ENCODE measurements around the gene QSOX1.
A peak's percentile ranks its signal among the peaks of the same experiment; 100 is the strongest.

Gene QSOX1

GRCh38 chr1:180135535-180135934 is 19.1 kb upstream of the QSOX1 start:
- no peaks in the 10 kb centered on the region for H3K9me3 Mint-ChIP-seq
- no peaks in the 10 kb centered on the region for H3K27me3 Mint-ChIP-seq
- no peak overlapping the region for H3K4me3 Mint-ChIP-seq
- no peak overlapping the region for H3K27ac Mint-ChIP-seq
- H3K4me1 Mint-ChIP-seq (ENCODE audit: low read depth): peaks cover 36% of the 10 kb centered on the region
- intact Hi-C loops (cut with micrococcal nuclease): no loop called here
- H3K36me3 Mint-ChIP-seq (ENCODE audit: low read depth): no peaks in the 10 kb centered on the region

GRCh38 chr1:180136331-180136967 is 18.2 kb upstream of the QSOX1 start:
- Mint-ChIP-seq H3K27ac (no peak overlapping the region), H3K36me3 (ENCODE audit: low read depth) (no peaks in the 10 kb centered on the region), H3K27me3 (no peaks in the 10 kb centered on the region), H3K4me3 (no peak overlapping the region), H3K4me1 (ENCODE audit: low read depth) (peaks cover 26% of the 10 kb centered on the region), H3K9me3 (no peaks in the 10 kb centered on the region)
- intact Hi-C loops (cut with micrococcal nuclease): no loop called here

- peaks cover 21% of the 10 kb centered on the region for H3K4me1 Mint-ChIP-seq (ENCODE audit: low read depth)
- intact Hi-C loops (cut with micrococcal nuclease): no loop called here
- no peak overlapping the region for H3K4me3 Mint-ChIP-seq
- no peak overlapping the region for H3K27ac Mint-ChIP-seq
- H3K9me3 Mint-ChIP-seq: no peaks in the 10 kb centered on the region
- H3K27me3 Mint-ChIP-seq: no peaks in the 10 kb centered on the region
- H3K36me3 Mint-ChIP-seq (ENCODE audit: low read depth): no peaks in the 10 kb centered on the region
Measured at GRCh38 chr1:180136968-180137356, 17.7 kb upstream of the QSOX1 start.

GRCh38 chr1:180137776-180138175 is 16.9 kb upstream of the QSOX1 start:
- no peaks in the 10 kb centered on the region for H3K36me3 Mint-ChIP-seq (ENCODE audit: low read depth)
- H3K27me3 Mint-ChIP-seq: peaks cover under 1% of the 10 kb centered on the region
- H3K4me1 Mint-ChIP-seq (ENCODE audit: low read depth): peaks cover 13% of the 10 kb centered on the region
- no peak overlapping the region for H3K4me3 Mint-ChIP-seq
- intact Hi-C loops (cut with micrococcal nuclease): no loop called here
- H3K9me3 Mint-ChIP-seq: no peaks in the 10 kb centered on the region
- H3K27ac Mint-ChIP-seq: no peak overlapping the region

GRCh38 chr1:180141381-180141934 is 13.2 kb upstream of the QSOX1 start:
- Mint-ChIP-seq H3K27me3 (peaks cover 1% of the 10 kb centered on the region), H3K27ac (no peak overlapping the region), H3K36me3 (ENCODE audit: low read depth) (no peaks in the 10 kb centered on the region), H3K9me3 (no peaks in the 10 kb centered on the region), H3K4me1 (ENCODE audit: low read depth) (peaks cover 10% of the 10 kb centered on the region), H3K4me3 (no peak overlapping the region)
- intact Hi-C loops (cut with micrococcal nuclease): no loop called here

DNA sequence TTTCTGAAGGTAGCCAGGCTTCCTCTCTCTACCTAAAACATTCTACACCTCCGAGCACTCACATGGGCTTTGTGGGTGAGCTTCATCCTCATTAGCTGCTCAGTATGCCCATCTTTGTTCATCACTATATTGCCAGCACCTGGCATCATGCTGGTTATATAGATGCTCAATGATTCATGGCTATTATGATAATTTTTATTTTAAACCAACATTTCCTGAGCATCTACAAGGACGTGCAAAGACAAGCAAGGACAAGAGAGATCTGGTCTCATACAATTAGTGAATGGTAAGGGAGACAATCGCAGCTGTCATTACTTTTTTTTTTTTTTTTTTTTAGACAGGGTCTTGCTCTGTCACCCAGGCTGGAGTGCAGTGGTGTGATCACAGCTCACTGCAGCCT is 11.3 kb upstream of the QSOX1 start:
- Mint-ChIP-seq H3K27me3 (peaks cover 1% of the 10 kb centered on the region), H3K9me3 (no peaks in the 10 kb centered on the region), H3K4me3 (no peak overlapping the region), H3K36me3 (ENCODE audit: low read depth) (no peaks in the 10 kb centered on the region), H3K27ac (no peak overlapping the region), H3K4me1 (ENCODE audit: low read depth) (peaks cover 9% of the 10 kb centered on the region)
- intact Hi-C loops (cut with micrococcal nuclease): no loop called here

DNA sequence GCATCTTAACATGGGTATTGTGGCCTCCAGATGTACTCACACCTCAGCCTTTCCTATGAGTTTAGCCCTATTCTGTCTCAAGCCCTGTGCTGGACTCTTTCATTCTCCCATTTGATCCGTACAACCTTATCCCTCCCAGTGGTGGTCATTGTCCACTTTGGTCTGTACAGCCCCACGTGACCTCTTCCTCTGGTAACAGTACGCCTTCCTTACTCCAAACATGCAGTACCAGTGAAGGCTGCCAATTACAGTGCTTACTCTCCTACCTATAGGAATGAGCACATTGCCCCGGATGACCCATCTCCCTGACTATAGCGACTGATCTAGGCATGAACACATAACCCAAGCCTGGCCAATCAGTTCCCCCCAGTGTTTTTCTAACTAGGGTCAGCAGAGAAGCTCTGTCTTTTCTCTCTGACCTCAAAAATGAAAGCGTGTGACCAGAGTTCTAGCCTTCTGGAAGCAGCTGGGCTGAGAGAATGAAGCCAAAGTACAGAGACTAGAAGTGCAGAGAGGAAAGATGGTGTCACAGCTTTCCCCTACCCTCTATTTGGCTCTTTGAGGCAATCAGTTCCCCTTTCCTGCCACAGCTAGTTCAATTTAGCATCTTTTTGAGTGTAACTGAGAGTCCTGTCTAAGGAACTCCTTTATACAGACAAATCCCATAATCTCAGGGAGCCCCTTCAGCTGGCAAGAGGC is 9.9 kb upstream of the QSOX1 start:
- intact Hi-C loops (cut with micrococcal nuclease): no loop called here
- Mint-ChIP-seq H3K9me3 (no peaks in the 10 kb centered on the region), H3K4me3 (no peak overlapping the region), H3K27me3 (peaks cover 1% of the 10 kb centered on the region), H3K36me3 (ENCODE audit: low read depth) (no peaks in the 10 kb centered on the region), H3K27ac (peak overlapping the region; percentile 15), H3K4me1 (ENCODE audit: low read depth) (peaks cover 9% of the 10 kb centered on the region)

GRCh38 chr1:180145446-180145845 is 9.2 kb upstream of the QSOX1 start:
- Mint-ChIP-seq H3K4me1 (ENCODE audit: low read depth) (peaks cover 9% of the 10 kb centered on the region), H3K27ac (peak overlapping the region; percentile 15), H3K36me3 (ENCODE audit: low read depth) (no peaks in the 10 kb centered on the region), H3K4me3 (no peak overlapping the region), H3K9me3 (no peaks in the 10 kb centered on the region), H3K27me3 (peaks cover 1% of the 10 kb centered on the region)
- intact Hi-C loops (cut with micrococcal nuclease): no loop called here

DNA sequence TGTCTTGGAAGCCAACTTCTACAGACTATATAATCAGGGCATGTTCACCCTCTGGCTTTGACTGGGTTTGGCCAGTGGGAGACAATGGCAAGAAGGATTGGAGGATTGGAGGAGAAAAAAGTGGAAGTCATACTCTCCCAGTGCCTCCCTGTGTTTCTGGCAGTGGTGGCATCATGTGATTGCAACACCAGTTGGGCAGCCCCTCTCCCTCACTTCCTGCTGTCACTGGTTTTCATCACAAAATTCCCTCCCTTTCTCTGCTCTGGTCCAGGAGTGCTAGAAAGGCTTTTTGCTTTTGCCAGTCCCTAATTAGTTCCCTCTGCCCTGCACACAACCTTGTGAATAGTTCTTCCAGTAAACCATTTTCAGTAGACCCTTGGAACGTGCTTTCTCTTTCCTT is 3.7 kb upstream of the QSOX1 start:
- peaks cover 24% of the 10 kb centered on the region for H3K4me1 Mint-ChIP-seq (ENCODE audit: low read depth)
- H3K27me3 Mint-ChIP-seq: no peaks in the 10 kb centered on the region
- no peak overlapping the region for H3K4me3 Mint-ChIP-seq
- H3K27ac Mint-ChIP-seq: peak overlapping the region; percentile 71
- H3K9me3 Mint-ChIP-seq: no peaks in the 10 kb centered on the region
- intact Hi-C loops (cut with micrococcal nuclease): loop anchor here (10.0 kb wide), 1 partner anchor 266 kb away; the partner anchor contains the start of gene TOR1AIP1
- H3K36me3 Mint-ChIP-seq (ENCODE audit: low read depth): peaks cover 19% of the 10 kb centered on the region

GRCh38 chr1:180151508-180151907 is 3.2 kb upstream of the QSOX1 start:
- Mint-ChIP-seq H3K36me3 (ENCODE audit: low read depth) (peaks cover 23% of the 10 kb centered on the region), H3K9me3 (no peaks in the 10 kb centered on the region), H3K4me3 (no peak overlapping the region), H3K4me1 (ENCODE audit: low read depth) (peaks cover 28% of the 10 kb centered on the region), H3K27me3 (no peaks in the 10 kb centered on the region), H3K27ac (peak overlapping the region; percentile 71)
- intact Hi-C loops (cut with micrococcal nuclease): loop anchor here (10.0 kb wide), 1 partner anchor 267 kb away; the partner anchor contains the start of gene TOR1AIP1

DNA sequence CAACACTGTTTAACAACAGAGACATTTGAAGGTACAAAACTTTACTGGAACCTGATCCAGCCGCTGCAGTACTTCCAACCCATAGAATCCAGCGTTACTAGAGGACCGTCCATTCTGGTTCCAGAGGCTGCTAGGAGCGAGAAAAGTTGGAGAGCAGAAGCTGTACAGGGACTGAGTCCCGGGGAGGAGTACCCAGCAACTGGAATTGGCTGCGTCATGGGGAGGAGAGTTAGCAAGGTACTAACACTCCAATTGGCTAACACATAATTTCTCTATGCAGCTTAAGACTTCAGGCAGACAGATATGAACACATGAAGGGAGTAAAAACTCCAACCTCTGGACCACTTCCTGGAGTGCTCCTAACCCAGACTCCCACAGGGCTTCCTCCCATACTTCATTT is 2.1 kb upstream of the QSOX1 start:
- peak overlapping the region; percentile 71 for H3K27ac Mint-ChIP-seq
- no peaks in the 10 kb centered on the region for H3K9me3 Mint-ChIP-seq
- H3K4me1 Mint-ChIP-seq (ENCODE audit: low read depth): peaks cover 39% of the 10 kb centered on the region
- H3K36me3 Mint-ChIP-seq (ENCODE audit: low read depth): peaks cover 34% of the 10 kb centered on the region
- no peaks in the 10 kb centered on the region for H3K27me3 Mint-ChIP-seq
- intact Hi-C loops (cut with micrococcal nuclease): loop anchor here (10.0 kb wide), 1 partner anchor 268 kb away; the partner anchor contains the start of gene TOR1AIP1
- H3K4me3 Mint-ChIP-seq: no peak overlapping the region

- H3K4me1 Mint-ChIP-seq (ENCODE audit: low read depth): peaks cover 44% of the 10 kb centered on the region
- H3K36me3 Mint-ChIP-seq (ENCODE audit: low read depth): peaks cover 39% of the 10 kb centered on the region
- H3K9me3 Mint-ChIP-seq: no peaks in the 10 kb centered on the region
- H3K27me3 Mint-ChIP-seq: no peaks in the 10 kb centered on the region
- no peak overlapping the region for H3K4me3 Mint-ChIP-seq
- peak overlapping the region; percentile 71 for H3K27ac Mint-ChIP-seq
- intact Hi-C loops (cut with micrococcal nuclease): loop anchor here (10.0 kb wide), 1 partner anchor 268 kb away; the partner anchor contains the start of gene TOR1AIP1
Measured at GRCh38 chr1:180153032-180153431, 1.6 kb upstream of the QSOX1 start.

- H3K4me3 Mint-ChIP-seq: peak overlapping the region; percentile 86
- intact Hi-C loops (cut with micrococcal nuclease): loop anchor here (10.0 kb wide), 1 partner anchor 269 kb away; the partner anchor contains the start of gene TOR1AIP1
Measured at GRCh38 chr1:180154003-180154324, 705 bp upstream of the QSOX1 start.

DNA sequence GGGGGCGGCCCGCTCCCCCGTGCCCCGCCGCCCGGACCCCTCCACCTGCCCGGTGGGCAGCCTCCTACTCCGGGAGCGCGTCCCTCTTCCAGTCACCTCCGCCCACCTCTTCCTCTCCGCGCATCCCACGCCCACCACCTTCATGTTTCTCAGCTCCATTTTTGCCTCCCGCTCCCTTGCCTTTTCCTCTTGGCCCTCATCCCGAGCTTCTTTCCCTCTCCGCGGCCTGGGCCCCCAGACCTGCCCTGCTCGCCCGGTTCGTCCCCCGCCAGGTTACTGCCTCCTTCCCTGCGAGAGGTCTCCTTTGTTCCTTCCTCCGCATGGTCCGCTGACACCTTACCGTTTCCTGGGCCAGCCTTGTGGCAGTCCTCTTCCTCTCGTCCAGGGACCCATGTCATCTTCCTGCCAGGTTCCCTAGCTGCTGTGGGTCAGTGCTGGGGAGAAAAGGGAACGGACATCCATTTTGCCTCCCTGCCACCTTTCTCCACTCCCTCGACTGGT is 563 bp downstream of the QSOX1 start:
- Mint-ChIP-seq H3K9me3 (no peaks in the 10 kb centered on the region), H3K27me3 (no peaks in the 10 kb centered on the region), H3K4me3 (peak overlapping the region; percentile 98), H3K4me1 (ENCODE audit: low read depth) (peaks cover 66% of the 10 kb centered on the region), H3K36me3 (ENCODE audit: low read depth) (peaks cover 57% of the 10 kb centered on the region), H3K27ac (peak overlapping the region; percentile 98)
- intact Hi-C loops (cut with micrococcal nuclease): loop anchor here (10.0 kb wide), 1 partner anchor 270 kb away; the partner anchor contains the start of gene TOR1AIP1

More at GRCh38 chr1:180154003-180154324, 705 bp upstream of the QSOX1 start:
- Mint-ChIP-seq H3K27me3 (no peaks in the 10 kb centered on the region), H3K27ac (peak overlapping the region; percentile 98), H3K9me3 (no peaks in the 10 kb centered on the region), H3K36me3 (ENCODE audit: low read depth) (peaks cover 48% of the 10 kb centered on the region), H3K4me1 (ENCODE audit: low read depth) (peaks cover 53% of the 10 kb centered on the region)

Measured in dendritic cell treated with granulocyte-macrophage colony-stimulating factor and Interleukin-4, amounts not matched to agents 40 ng/mL and 50 ng/mL, for 4 days (primary cell).